HG02623 (cell line): ENCODE data around the gene ZNF593OS.

Source experiments
- ATAC-seq: cut with Tn5 transposase; IDR thresholded peaks from one replicate; pipeline ENCODE4 v1.9.1; 2021; ENCODE audit warnings: moderate library complexity; ENCODE audit not compliant: unreplicated experiment

Gene ZNF593OS

DNA sequence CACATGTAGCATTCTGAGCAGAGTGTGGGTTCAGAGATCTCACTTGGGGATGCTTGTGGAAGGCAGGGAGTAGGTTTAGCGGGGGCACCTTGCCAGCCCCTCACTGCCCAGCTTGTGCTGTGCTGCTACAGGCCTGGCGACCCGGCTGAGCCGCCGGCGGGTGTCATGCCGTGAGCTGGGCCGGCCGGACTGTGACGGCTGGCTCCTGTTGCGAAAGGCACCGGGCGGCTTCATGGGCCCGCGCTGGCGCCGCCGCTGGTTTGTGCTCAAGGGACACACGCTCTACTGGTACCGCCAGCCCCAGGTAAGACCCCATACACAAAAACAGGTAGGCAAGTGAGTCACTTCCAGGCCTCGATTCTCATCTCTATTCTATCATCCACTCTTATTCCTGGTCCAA, 13.3 kb upstream of the ZNF593OS start:
- no peak for ATAC-seq

GRCh38 chr1:26184086-26184485, 12.5 kb upstream of the ZNF593OS start:
- no peak for ATAC-seq

DNA sequence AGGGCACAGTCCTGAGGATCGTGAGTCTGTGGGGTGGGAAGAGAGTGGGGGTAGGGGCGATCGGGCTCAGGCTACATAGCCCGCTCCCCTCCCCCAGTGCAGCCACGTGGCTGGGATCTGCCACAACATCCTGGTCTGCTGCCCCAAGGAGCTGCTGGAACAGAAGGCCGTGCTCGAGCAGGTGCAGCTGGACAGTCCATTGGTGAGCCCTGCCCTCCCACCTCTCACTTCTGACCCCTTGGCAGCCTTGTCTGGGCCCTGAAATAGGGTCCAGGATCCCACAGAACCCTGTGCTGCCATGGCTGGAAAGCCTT, 10.7 kb upstream of the ZNF593OS start:
- ATAC-seq, result no peak

- ATAC-seq, result no peak
Measured at GRCh38 chr1:26181586-26182382, 10.2 kb upstream of the ZNF593OS start.

- no peak for ATAC-seq
Measured at GRCh38 chr1:26180010-26180506, 8.4 kb upstream of the ZNF593OS start.

DNA sequence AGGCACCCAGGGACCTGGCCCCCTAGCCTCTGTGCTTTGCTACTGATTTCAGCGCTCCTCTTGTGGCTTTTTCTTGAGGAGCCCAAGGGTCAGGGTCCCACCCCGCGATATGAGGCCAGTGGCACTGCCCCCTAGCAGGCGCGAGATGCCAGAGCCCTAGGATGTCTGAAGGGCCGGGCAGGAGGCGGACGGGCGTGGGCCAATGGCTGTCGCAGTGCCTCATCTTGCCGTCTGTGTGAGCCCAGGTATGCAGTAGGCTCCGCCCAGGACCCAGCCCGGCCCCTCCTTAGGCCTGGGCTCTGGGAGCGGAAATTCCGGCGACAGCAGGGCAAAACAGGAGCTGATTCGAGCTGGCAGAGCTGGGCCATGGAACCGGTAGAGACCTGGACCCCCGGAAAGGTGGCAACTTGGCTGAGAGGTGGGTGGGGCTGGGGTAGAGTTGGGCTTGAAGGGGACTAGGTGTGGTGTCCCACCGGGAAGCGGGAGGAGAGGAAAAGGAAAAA, 5.6 kb upstream of the ZNF593OS start, which contains the start of gene CNKSR1:
Gene CNKSR1, plus strand, starts transcription at position 310 of the 503 bp plus-strand sequence. Its CDS starts 57 bp downstream, at position 367.
- no peak for ATAC-seq

- ATAC-seq, result no peak
Measured at GRCh38 chr1:26175346-26175745, 3.7 kb upstream of the ZNF593OS start.

DNA sequence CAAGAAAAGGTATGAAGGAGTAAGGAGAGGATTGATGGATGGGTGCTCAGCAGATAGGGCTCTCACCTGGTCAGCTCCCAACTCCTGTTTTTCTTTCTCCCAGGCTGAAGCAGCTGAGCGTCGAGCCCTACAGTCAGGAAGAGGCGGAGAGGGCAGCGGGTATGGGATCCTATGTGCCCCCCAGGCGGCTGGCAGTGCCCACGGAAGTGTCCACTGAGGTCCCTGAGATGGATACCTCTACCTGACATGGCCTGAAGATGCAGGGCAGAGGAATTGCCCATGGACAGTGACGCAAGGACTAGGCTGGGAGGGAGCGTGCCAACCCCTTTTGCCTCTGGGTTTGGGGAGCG, 1.2 kb downstream of the ZNF593OS start:
- ATAC-seq, result no peak

DNA sequence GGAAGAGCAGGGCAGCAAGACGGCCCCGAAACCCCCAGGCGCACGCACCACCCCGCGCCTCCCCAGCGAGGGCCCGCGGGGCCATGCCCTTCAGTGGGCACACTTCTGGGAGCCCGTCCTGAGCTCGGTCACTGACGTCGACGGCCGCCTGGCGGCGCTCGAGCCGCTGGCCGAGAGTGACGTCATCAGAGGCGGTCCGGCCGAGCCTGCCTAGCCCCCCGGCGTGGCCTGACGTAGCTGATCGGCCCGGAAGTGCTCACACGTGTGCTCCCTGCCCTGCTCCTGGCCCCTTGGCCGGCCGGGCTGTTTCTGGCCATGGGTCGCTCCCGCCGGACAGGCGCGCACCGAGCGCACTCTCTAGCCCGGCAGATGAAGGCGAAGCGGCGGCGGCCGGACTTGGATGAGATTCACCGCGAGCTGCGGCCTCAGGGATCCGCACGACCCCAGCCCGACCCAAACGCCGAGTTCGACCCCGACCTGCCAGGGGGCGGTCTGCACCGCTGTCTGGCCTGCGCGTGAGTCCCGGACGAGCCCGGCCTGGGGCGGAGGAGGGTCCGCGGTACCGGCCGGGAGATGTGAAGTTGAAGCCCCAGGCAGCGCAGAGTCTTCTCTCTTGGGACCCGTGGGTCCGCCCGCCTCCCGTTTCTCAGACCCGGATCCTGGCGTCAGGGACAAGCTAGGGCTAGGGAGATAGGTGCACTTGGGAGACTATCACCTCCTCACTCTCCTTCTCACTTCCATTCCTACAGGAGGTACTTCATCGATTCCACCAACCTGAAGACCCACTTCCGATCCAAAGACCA, 1.8 kb downstream of the ZNF593OS start, which contains the start of gene ZNF593:
Gene ZNF593, plus strand, starts transcription at position 240 of the 803 bp plus-strand sequence. Its CDS starts 76 bp downstream, at position 316.
- ATAC-seq, result peak; percentile 93

- no peak for ATAC-seq
Measured at GRCh38 chr1:26169198-26169554, 2.5 kb downstream of the ZNF593OS start.

DNA sequence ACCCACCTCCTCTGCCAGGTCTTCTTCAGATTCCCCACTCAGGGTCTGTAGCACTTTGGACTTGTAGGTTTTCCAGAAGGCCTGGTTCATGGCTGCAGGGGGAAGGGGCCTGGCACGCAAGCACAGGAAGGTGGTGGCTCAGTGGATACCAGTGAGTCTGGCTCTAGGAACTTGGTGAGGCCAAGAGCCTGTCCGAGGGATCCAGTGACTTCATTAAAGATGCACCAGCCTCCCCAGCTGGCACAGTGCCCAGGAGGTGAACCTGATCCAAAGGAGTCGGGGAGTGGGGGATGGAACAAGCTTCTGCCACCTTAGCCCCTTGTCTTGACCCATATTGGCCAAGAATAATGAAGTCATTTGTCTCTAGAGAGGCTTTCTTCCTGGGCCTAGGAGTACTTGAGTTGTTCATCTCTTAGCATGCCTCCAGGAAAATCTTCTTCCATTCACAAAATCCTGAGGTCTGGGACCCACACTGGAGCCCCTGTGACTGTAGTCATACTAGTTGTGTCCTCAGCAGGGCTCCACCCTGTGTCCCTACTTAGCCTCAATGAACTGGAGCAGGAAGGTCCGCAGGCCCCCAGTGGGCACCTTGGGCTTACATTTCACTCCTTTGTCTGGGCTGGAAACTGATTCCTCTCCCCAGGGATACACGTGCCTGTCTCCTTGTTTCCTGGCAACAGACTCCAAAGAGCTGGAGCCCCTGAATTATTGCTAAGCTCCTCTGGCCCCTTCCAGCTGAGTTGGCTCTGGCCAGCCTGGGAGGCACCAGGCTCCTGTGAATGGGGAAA, 3.0 kb downstream of the ZNF593OS start, which contains the start of gene C1orf232:
Gene C1orf232, minus strand, starts transcription at position 554 of the 788 bp plus-strand sequence. Its CDS starts 464 bp downstream, at position 90.
- ATAC-seq, result no peak

- no peak for ATAC-seq
Measured at GRCh38 chr1:26166719-26167281, 4.8 kb downstream of the ZNF593OS start.

DNA sequence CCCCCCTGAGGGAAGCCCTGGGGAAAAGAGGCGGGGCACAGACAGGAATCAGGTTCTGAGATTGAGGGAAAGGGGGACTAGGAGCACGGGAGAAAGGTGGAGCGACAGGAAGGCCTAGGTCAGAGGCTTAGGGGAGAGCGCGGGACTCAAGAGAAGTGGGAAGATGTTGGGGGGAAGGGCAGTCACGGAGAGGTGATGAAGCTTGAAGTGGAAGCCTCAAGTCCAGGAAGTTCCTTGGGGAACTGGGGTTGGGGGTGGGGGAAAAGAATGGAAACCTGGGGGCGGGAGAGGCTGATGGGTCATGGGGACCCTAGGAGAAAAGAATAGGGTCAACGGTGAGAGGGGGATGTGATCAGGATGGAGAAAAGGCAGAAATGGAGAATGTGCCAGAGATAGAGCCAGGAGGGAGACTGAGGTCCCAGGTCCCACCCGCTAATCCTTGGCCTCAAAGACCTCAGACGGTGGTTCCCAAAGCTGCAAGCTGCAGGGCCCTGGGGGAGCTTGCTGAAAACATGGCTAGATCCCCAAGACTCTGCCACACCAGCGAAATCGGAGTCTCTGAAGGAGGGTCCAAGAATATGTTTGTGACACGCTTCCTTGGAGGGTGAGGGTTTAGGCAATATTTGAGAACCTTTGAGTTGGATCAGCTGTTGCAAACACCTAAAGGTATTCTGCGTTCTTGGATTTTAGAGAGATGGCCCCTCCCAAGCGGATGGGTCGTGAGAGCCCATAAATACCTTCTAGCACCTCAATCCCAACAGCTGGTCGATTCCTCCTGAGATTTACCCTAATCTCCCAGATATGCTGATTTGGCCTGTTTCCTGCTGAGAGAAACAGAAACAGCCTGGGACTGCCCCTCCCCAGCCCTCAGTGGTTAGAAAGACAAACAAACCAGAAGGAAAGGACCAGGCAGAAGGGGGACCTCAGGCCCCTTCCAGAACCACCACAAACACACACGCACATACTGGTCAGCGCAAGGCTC, 6.5 kb downstream of the ZNF593OS start:
- ATAC-seq, result no peak

GRCh38 chr1:26164036-26164860, 7.4 kb downstream of the ZNF593OS start:
- no peak for ATAC-seq

- no peak for ATAC-seq
Measured at GRCh38 chr1:26163684-26164035, 8.0 kb downstream of the ZNF593OS start.

DNA sequence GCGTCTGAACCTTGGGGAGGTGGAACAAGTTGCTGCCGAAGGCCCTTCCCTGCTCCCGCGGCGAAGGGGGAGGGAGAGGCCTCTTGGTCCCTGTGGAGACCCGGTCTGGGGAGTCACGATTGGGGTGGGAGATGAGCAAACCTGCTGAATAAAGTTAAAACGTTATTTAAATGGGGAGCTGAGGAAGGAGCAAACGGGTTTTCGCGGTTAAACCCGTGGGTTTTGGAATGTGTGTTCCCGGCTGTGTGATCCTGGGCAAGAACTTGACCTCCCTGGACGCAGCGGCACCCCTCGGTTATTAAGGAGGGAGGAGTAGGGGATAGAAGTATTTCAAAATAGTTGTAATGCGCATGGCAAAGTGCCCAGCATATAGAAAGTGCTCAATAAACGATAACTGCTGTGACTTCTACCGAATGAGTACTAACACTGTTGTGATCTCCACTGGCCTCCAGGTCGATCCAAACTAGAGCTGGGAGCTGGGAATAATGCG, 9.4 kb downstream of the ZNF593OS start:
- ATAC-seq, result no peak

DNA sequence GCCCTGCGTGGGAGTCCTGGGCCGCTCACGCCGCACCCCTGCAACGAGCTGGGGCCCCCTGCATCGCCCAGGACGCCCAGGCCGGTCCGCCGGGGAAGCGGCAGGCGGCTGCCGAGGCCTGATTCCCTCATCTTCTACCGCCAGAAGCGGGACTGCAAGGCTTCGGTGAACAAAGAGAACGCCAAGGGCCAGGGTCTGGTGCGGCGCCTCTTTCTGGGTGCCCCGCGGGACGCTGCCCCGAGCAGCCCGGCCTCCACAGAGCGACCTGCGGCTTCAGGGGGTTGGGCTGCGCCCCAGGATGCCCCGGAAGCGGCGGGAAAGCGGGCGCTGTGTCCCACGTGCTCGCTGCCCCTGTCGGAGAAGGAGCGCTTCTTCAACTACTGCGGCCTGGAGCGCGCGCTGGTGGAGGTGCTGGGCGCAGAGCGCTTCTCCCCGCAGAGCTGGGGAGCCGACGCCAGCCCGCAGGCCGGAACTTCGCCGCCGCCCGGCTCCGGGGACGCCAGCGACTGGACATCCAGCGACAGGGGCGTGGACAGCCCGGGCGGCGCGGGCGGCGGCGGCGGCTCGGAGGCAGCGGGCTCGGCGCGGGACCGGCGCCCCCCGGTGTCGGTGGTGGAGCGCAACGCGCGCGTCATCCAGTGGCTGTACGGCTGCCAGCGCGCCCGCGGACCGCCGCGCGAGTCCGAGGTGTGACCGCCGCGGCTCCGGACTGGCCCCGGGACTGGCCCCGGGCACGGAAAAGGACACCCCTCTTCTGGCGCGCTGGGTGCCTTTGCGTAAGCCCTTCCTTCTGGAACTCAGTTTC, 10.0 kb downstream of the ZNF593OS start:
- no peak for ATAC-seq
